Nephron (organoid): ENCODE data around the gene SCML2.
A peak's percentile ranks its signal among the peaks of the same experiment; 100 is the strongest.

ENCODE experiments used
- H3K27ac Mint-ChIP-seq, 3 experiments: 2 replicates each; pipeline ENCODE4 v1.8.0; 2020; ENCODE audit warnings: mixed read lengths in 3 of 3, mild to moderate bottlenecking in 2 of 3, moderate library complexity in 1 of 3
- H3K27me3 Mint-ChIP-seq: 2 replicates; pipeline ENCODE4 v1.8.0; 2021; ENCODE audit warnings: low read depth, mild to moderate bottlenecking, moderate library complexity, mixed read lengths
- H3K36me3 Mint-ChIP-seq: 2 replicates; pipeline ENCODE4 v1.8.0; 2020; ENCODE audit warnings: low read depth, mixed read lengths
- H3K4me1 Mint-ChIP-seq: 2 replicates; pipeline ENCODE4 v1.8.0; 2020; ENCODE audit warnings: mixed read lengths
- H3K4me3 Mint-ChIP-seq, 3 experiments: 2 replicates each; pipeline ENCODE4 v1.8.0; 2020; ENCODE audit warnings: mild to moderate bottlenecking in 3 of 3, mixed read lengths in 3 of 3, moderate library complexity in 2 of 3
- H3K9me3 Mint-ChIP-seq: 2 replicates; pipeline ENCODE4 v1.8.0; 2020; ENCODE audit warnings: mixed read lengths
- TF ChIP-seq, protein P1 (sequence below), 3 experiments: fragments of 200-600 bp; sonication (generic); IDR thresholded peaks; one replicate each; pipeline ENCODE4 v1.5.0; 2021; ENCODE audit warnings: antibody characterized with exemption in 3 of 3; ENCODE audit not compliant: unreplicated experiment in 3 of 3

SCML2 gene

GRCh38 chrX:18354369-18355223, at the start of gene SCML2:
TSS of gene SCML2 (minus strand) at chrX:18354688. CDS start at chrX:18334071, 20,617 bp downstream.
- H3K27me3 Mint-ChIP-seq = peaks cover 6% of the 10 kb centered on the region
- H3K9me3 Mint-ChIP-seq = peaks cover 3% of the 10 kb centered on the region
- peak within 1 kb of the TSS; percentile 92 to 96 (median 96) for H3K4me3 Mint-ChIP-seq
- H3K27ac Mint-ChIP-seq = peak within 1 kb of the TSS; percentile 92 to 97 (median 93)
- H3K36me3 Mint-ChIP-seq = no peaks in the 10 kb centered on the region
- TF ChIP-seq, protein P1, sequence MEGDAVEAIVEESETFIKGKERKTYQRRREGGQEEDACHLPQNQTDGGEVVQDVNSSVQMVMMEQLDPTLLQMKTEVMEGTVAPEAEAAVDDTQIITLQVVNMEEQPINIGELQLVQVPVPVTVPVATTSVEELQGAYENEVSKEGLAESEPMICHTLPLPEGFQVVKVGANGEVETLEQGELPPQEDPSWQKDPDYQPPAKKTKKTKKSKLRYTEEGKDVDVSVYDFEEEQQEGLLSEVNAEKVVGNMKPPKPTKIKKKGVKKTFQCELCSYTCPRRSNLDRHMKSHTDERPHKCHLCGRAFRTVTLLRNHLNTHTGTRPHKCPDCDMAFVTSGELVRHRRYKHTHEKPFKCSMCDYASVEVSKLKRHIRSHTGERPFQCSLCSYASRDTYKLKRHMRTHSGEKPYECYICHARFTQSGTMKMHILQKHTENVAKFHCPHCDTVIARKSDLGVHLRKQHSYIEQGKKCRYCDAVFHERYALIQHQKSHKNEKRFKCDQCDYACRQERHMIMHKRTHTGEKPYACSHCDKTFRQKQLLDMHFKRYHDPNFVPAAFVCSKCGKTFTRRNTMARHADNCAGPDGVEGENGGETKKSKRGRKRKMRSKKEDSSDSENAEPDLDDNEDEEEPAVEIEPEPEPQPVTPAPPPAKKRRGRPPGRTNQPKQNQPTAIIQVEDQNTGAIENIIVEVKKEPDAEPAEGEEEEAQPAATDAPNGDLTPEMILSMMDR (IDR thresholded peaks at IDR 0.05; ENCODE audit: unreplicated experiment in 3 of 3) = no peak
- H3K4me1 Mint-ChIP-seq = peaks cover 6% of the 10 kb centered on the region

- H3K9me3 Mint-ChIP-seq = peaks cover 29% of the 10 kb centered on the region
- no peaks in the 10 kb centered on the region for H3K36me3 Mint-ChIP-seq
- H3K27me3 Mint-ChIP-seq = no peaks in the 10 kb centered on the region
- no peaks in the 10 kb centered on the region for H3K4me1 Mint-ChIP-seq
- no peak overlapping the region for H3K4me3 Mint-ChIP-seq
- TF ChIP-seq, protein P1 (IDR thresholded peaks at IDR 0.05; ENCODE audit: unreplicated experiment in 3 of 3) = no peak
- no peak overlapping the region for H3K27ac Mint-ChIP-seq
Measured at GRCh38 chrX:18401848-18402213, 47.3 kb upstream of the SCML2 start.

GRCh38 chrX:18394477-18394876, 40.0 kb upstream of the SCML2 start:
- Mint-ChIP-seq H3K27ac (no peak overlapping the region), H3K4me3 (no peak overlapping the region), H3K27me3 (peaks cover 6% of the 10 kb centered on the region), H3K9me3 (peaks cover 6% of the 10 kb centered on the region), H3K36me3 (no peaks in the 10 kb centered on the region), H3K4me1 (no peaks in the 10 kb centered on the region)
- TF ChIP-seq, protein P1 (IDR thresholded peaks at IDR 0.05; ENCODE audit: unreplicated experiment in 3 of 3) = no peak

DNA sequence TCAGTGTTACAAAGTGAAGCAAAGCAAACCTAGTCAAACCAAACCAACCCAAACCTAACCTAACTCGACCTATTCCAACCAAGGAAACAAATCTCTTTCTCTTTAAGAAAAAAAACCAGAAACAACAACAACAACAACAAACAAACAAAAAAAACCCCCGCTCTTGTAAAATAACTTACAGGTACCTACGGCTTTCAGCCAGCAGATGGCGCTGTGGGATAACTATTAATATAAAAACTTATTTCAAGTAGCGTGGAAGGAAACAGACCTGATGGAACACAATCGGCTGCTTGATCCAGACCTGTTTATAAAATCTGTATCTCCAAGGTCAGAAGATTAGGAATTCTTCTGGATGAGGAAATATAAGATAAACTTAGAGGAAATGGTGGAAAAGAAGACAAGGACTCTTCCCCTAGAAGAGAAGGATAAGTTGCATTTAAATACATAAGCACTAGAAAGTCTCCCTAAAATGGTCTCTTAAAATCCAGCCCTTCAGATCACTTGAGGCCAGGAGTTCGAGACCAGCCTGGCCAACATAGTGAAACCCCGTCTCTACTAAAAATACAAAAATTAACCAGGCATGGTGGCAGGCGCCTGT, 36.6 kb upstream of the SCML2 start:
- H3K36me3 Mint-ChIP-seq = no peaks in the 10 kb centered on the region
- H3K27me3 Mint-ChIP-seq = peaks cover 6% of the 10 kb centered on the region
- no peak overlapping the region for H3K4me3 Mint-ChIP-seq
- peaks cover 6% of the 10 kb centered on the region for H3K9me3 Mint-ChIP-seq
- no peaks in the 10 kb centered on the region for H3K4me1 Mint-ChIP-seq
- TF ChIP-seq, protein P1 (IDR thresholded peaks at IDR 0.05; ENCODE audit: unreplicated experiment in 3 of 3) = peak; percentile 62 to 67 (median 66)
- no peak overlapping the region for H3K27ac Mint-ChIP-seq

GRCh38 chrX:18389966-18390365, 35.5 kb upstream of the SCML2 start:
- H3K9me3 Mint-ChIP-seq = peaks cover 5% of the 10 kb centered on the region
- H3K4me1 Mint-ChIP-seq = no peaks in the 10 kb centered on the region
- H3K36me3 Mint-ChIP-seq = no peaks in the 10 kb centered on the region
- TF ChIP-seq, protein P1 (IDR thresholded peaks at IDR 0.05; ENCODE audit: unreplicated experiment in 3 of 3) = no peak
- no peak overlapping the region for H3K4me3 Mint-ChIP-seq
- H3K27ac Mint-ChIP-seq = no peak overlapping the region
- H3K27me3 Mint-ChIP-seq = peaks cover 6% of the 10 kb centered on the region
